Stomach (tissue), 4 donors: ENCODE measurements around the gene FGF6.

ENCODE experiments used
- CTCF ChIP-seq, 7 experiments: fragments of 450-650 bp in 4 of 7; fragments of 200-600 bp in 3 of 7; sonication (generic) in 3 of 7; IDR thresholded peaks; one replicate each; pipeline ENCODE4 v1.5.1; 2016 to 2019; ENCODE audit warnings: antibody characterized with exemption in 7 of 7, control low read depth in 2 of 7, mild to moderate bottlenecking in 1 of 7
- EP300 ChIP-seq: sonication (generic); formaldehyde crosslinking; IDR thresholded peaks from one replicate; pipeline ENCODE4 v1.6.1; 2017; ENCODE audit warnings: antibody characterized with exemption
- POLR2A ChIP-seq, 4 donors: fragments of 450-650 bp; IDR thresholded peaks; one replicate each; pipeline ENCODE4 v1.6.1; 2016; ENCODE audit warnings: antibody characterized with exemption in 4 of 4, control low read depth in 2 of 4, mild to moderate bottlenecking in 1 of 4, moderate library complexity in 1 of 4
- POLR2AphosphoS5 ChIP-seq, 3 donors: sonication (generic); formaldehyde crosslinking; IDR thresholded peaks; one replicate each; pipeline ENCODE4 v1.6.1; 2016; ENCODE audit warnings: antibody characterized with exemption in 3 of 3

- TF ChIP-seq CTCF (IDR thresholded peaks at IDR 0.05) = no peak
- no peak for TF ChIP-seq POLR2A (IDR thresholded peaks at IDR 0.05)
- no peak for TF ChIP-seq EP300
- no peak for TF ChIP-seq POLR2AphosphoS5 (IDR thresholded peaks at IDR 0.05)
Observed at GRCh38 chr12:4451694-4452093, 6.1 kb upstream of the FGF6 start.
